Measurements from ENCODE around the gene PCDHGB2.

DNA sequence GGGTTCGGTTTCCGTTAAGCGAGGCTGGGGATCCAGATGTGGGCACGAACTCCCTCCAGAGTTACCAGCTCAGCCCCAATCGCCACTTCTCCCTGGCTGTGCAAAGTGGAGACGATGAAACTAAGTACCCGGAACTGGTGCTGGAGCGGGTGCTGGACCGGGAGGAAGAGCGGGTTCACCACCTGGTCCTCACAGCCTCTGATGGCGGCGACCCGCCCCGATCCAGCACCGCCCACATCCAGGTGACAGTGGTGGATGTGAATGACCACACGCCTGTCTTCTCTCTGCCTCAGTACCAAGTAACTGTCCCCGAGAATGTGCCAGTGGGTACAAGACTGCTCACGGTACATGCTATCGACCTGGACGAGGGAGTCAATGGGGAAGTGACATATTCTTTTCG, 23.6 kb downstream of the PCDHGB2 start:
- TF ChIP-seq, protein P1, sequence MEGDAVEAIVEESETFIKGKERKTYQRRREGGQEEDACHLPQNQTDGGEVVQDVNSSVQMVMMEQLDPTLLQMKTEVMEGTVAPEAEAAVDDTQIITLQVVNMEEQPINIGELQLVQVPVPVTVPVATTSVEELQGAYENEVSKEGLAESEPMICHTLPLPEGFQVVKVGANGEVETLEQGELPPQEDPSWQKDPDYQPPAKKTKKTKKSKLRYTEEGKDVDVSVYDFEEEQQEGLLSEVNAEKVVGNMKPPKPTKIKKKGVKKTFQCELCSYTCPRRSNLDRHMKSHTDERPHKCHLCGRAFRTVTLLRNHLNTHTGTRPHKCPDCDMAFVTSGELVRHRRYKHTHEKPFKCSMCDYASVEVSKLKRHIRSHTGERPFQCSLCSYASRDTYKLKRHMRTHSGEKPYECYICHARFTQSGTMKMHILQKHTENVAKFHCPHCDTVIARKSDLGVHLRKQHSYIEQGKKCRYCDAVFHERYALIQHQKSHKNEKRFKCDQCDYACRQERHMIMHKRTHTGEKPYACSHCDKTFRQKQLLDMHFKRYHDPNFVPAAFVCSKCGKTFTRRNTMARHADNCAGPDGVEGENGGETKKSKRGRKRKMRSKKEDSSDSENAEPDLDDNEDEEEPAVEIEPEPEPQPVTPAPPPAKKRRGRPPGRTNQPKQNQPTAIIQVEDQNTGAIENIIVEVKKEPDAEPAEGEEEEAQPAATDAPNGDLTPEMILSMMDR (conservative IDR thresholded peaks at IDR 0.05; ENCODE audit: low read depth, low read length): no peak
- TF ChIP-seq EZH2 (IDR thresholded peaks at IDR 0.05; ENCODE audit: low read length, unreplicated experiment) (no peak), EZH2phosphoT487 (IDR thresholded peaks at IDR 0.05; ENCODE audit: borderline replicate concordance, low read length) (no peak)
